ENCODE measurements around the gene VIT. TPM values are rescaled to one million over a fixed set of nuclear protein-coding genes. Genes with fewer than 3 reads are reported as not detected.

The VIT gene
- polyA plus RNA-seq, 3 donors: not detected

DNA sequence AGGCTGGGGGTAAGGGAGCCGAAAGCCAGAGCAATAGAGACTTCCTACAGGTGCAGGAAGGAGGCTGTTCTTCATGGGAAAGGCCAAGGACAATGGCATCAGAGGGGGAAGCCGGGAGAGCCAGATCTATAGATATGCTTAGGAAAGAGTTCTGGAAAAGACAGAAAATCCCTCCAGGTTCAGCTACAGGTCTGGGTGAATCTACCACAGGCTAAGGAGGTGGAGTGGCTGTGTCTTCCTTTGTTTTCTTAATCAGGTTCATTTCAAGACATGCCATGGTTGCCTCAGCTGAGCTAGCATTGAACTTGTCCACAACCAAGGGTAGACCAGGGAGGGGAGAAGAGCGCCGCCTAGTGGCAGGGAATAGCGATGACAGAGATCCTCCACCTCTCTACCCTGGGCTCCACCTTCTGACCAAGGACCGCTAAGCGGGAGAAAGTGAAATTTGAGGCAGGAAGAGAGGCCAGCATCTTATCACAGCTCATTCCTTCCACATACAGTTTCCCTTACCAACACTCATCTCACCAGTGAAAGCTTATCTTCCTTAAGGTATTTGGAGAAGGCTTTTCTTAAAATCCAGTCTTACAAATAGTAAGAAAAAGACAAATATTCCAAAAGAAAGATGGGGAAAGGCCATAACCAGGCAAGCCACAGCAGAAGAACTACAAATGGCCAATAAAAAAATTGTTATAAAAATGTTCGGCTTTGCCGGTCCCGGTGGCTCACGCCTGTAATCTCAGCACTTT, 74.2 kb downstream of the VIT start:
- WGBS (ENCODE audit: insufficient coverage): 91% methylated on average over 6 of the region's 11 CpGs
- H3K9ac ChIP-seq (ENCODE audit: insufficient read depth, low read length, poor library complexity, severe bottlenecking): no peak overlapping the region
- H3K9me3 ChIP-seq (replicated peaks in 1 of 2; ENCODE audit: control insufficient read depth in 1 of 2, insufficient read depth in 1 of 2, low read length in 2 of 2): peaks cover 0 to 5% of the 10 kb centered on the region in 2 donors
- Mint-ChIP-seq H3K9me3 (peaks cover 0 to 5% (median 1%) of the 10 kb centered on the region in 7 donors), H3K36me3 (no peaks in the 10 kb centered on the region), H3K4me3 (no peak overlapping the region), H3K27me3 (ENCODE audit: low read depth in 3 of 3) (peaks cover 0 to 4% (median 1%) of the 10 kb centered on the region in 3 donors), H3K4me1 (peaks cover 4% of the 10 kb centered on the region), H3K27ac (peak overlapping the region in 1 of 7 donors; percentile 18)
- H3K36me3 ChIP-seq (replicated peaks in 1 of 2; ENCODE audit: control insufficient read depth in 1 of 2, insufficient read depth in 2 of 2, low read length in 2 of 2): no peaks in the 10 kb centered on the region
- H3K27ac ChIP-seq (ENCODE audit: low read depth in 1 of 2, low read length in 2 of 2): no peak overlapping the region
- no peaks in the 10 kb centered on the region for H3K4me1 ChIP-seq (ENCODE audit: control insufficient read depth in 1 of 2, insufficient read depth in 2 of 2, low read length in 2 of 2)
- H2AFZ ChIP-seq (ENCODE audit: insufficient read depth, low read depth, low read length, poor library complexity, severe bottlenecking): no peak overlapping the region
- no peaks in the 10 kb centered on the region for H3K79me2 ChIP-seq (ENCODE audit: insufficient read depth, low read length)
- no peaks in the 10 kb centered on the region for H4K20me1 ChIP-seq (ENCODE audit: insufficient read depth, low read length)
- TF ChIP-seq, protein P1, sequence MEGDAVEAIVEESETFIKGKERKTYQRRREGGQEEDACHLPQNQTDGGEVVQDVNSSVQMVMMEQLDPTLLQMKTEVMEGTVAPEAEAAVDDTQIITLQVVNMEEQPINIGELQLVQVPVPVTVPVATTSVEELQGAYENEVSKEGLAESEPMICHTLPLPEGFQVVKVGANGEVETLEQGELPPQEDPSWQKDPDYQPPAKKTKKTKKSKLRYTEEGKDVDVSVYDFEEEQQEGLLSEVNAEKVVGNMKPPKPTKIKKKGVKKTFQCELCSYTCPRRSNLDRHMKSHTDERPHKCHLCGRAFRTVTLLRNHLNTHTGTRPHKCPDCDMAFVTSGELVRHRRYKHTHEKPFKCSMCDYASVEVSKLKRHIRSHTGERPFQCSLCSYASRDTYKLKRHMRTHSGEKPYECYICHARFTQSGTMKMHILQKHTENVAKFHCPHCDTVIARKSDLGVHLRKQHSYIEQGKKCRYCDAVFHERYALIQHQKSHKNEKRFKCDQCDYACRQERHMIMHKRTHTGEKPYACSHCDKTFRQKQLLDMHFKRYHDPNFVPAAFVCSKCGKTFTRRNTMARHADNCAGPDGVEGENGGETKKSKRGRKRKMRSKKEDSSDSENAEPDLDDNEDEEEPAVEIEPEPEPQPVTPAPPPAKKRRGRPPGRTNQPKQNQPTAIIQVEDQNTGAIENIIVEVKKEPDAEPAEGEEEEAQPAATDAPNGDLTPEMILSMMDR (IDR thresholded peaks at IDR 0.05): peak; percentile 84
- no peaks in the 10 kb centered on the region for H3K27me3 ChIP-seq (ENCODE audit: control insufficient read depth in 2 of 2, insufficient read depth in 2 of 2, low read length in 2 of 2)
- DNase-seq: peak; percentile 36 to 50 (median 49)
- no peak overlapping the region for H3K4me2 ChIP-seq (replicated peaks; ENCODE audit: extremely low read depth, low read length, poor library complexity, severe bottlenecking)
- intact Hi-C loops (cut with micrococcal nuclease): no loop called here
- H3K4me3 ChIP-seq (replicated peaks in 1 of 3; ENCODE audit: low read depth in 2 of 3, low read length in 3 of 3): no peak overlapping the region

DNA sequence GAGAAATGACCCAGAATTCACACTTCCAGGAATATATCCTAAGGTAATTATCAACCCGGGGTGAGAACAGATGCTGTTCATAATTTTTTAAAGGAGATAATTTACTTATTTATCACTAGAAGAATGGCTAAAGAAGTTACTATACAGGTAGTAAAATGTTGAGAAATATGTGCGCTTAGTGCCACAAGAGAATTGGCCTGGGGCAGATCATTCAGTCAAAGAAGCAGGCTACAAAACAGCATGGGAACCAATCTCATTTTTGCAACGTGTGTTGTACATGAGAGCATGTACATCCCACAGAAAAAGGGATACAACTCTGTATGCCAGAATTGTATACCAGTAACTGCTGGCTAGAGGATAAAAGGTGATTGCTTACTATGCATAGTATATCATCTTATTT, 75.2 kb downstream of the VIT start:
- 100% methylated on average over 1 of the region's 3 CpGs for WGBS (ENCODE audit: insufficient coverage)
- H3K36me3 ChIP-seq (replicated peaks in 1 of 2; ENCODE audit: control insufficient read depth in 1 of 2, insufficient read depth in 2 of 2, low read length in 2 of 2): no peaks in the 10 kb centered on the region
- H3K27ac ChIP-seq (ENCODE audit: low read depth in 1 of 2, low read length in 2 of 2): no peak overlapping the region
- DNase-seq: no peak
- TF ChIP-seq, protein P1 (IDR thresholded peaks at IDR 0.05): no peak
- no peaks in the 10 kb centered on the region for H3K36me3 Mint-ChIP-seq
- no peak overlapping the region for H2AFZ ChIP-seq (ENCODE audit: insufficient read depth, low read depth, low read length, poor library complexity, severe bottlenecking)
- no peaks in the 10 kb centered on the region for H3K4me1 ChIP-seq (ENCODE audit: control insufficient read depth in 1 of 2, insufficient read depth in 2 of 2, low read length in 2 of 2)
- intact Hi-C loops (cut with micrococcal nuclease): no loop called here
- no peaks in the 10 kb centered on the region for H3K9me3 ChIP-seq (replicated peaks in 1 of 2; ENCODE audit: control insufficient read depth in 1 of 2, insufficient read depth in 1 of 2, low read length in 2 of 2)
- H3K79me2 ChIP-seq (ENCODE audit: insufficient read depth, low read length): no peaks in the 10 kb centered on the region
- H3K9me3 Mint-ChIP-seq: peaks cover 0 to 2% (median 0%) of the 10 kb centered on the region in 7 donors
- H3K27me3 Mint-ChIP-seq (ENCODE audit: low read depth in 3 of 3): peaks cover 0 to 4% (median 1%) of the 10 kb centered on the region in 3 donors
- no peaks in the 10 kb centered on the region for H3K27me3 ChIP-seq (ENCODE audit: control insufficient read depth in 2 of 2, insufficient read depth in 2 of 2, low read length in 2 of 2)
- no peak overlapping the region for H3K4me3 ChIP-seq (replicated peaks in 1 of 3; ENCODE audit: low read depth in 2 of 3, low read length in 3 of 3)
- peaks cover 4% of the 10 kb centered on the region for H3K4me1 Mint-ChIP-seq
- no peak overlapping the region for H3K27ac Mint-ChIP-seq
- no peak overlapping the region for H3K9ac ChIP-seq (ENCODE audit: insufficient read depth, low read length, poor library complexity, severe bottlenecking)
- no peak overlapping the region for H3K4me3 Mint-ChIP-seq
- H3K4me2 ChIP-seq (replicated peaks; ENCODE audit: extremely low read depth, low read length, poor library complexity, severe bottlenecking): no peak overlapping the region
- no peaks in the 10 kb centered on the region for H4K20me1 ChIP-seq (ENCODE audit: insufficient read depth, low read length)
